ENCODE measurements around the gene CT45A9.
"Not testable (repeated sequence)": the region's sequence is repeated elsewhere in the genome, so short reads cannot be mapped to it uniquely, and the experiment has no call there.

The CT45A9 gene, protein sequence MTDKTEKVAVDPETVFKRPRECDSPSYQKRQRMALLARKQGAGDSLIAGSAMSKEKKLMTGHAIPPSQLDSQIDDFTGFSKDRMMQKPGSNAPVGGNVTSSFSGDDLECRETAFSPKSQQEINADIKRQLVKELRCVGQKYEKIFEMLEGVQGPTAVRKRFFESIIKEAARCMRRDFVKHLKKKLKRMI

DNA sequence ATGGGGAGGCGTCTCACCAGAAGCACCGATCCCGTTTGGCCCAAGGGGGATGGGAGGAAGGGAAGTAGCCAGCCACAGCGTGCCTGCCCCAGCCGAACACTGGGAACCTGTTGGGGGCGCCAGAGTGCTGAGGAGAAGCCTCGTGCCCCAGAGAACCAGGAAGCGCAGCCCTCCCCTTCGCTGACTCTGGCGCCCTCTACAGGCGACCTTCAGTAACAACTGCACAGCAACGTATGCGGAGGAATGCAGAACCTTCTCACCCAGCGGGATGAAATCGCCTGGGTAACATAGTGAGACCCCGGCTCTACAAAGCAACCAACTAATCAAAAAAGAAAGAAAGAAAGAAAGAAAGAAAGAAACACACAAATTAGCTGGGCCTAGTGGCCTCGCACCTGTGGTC lies at the start of gene CT45A9:
Gene CT45A9 (minus strand): TSS at position 101 of the 400 bp plus-strand sequence. CDS start 3,751 bp downstream, outside the sequence.
- not testable (repeated sequence) for H3K4me3 ChIP-seq (ENCODE audit: low read depth in 1 of 5, low read length in 5 of 5); H3K27me3 ChIP-seq (ENCODE audit: control insufficient read depth in 5 of 5, insufficient read depth in 4 of 5, low read length in 5 of 5); H3K9ac ChIP-seq (ENCODE audit: low read length in 5 of 5); H3K4me1 ChIP-seq (ENCODE audit: control insufficient read depth in 5 of 5, insufficient read depth in 5 of 5, low read length in 5 of 5); H3K27ac ChIP-seq (ENCODE audit: low read depth, low read length); H3K9me3 ChIP-seq (ENCODE audit: control insufficient read depth in 5 of 5, low read length in 5 of 5); H3K36me3 ChIP-seq (ENCODE audit: control insufficient read depth in 5 of 5, insufficient read depth in 5 of 5, low read length in 5 of 5)

DNA sequence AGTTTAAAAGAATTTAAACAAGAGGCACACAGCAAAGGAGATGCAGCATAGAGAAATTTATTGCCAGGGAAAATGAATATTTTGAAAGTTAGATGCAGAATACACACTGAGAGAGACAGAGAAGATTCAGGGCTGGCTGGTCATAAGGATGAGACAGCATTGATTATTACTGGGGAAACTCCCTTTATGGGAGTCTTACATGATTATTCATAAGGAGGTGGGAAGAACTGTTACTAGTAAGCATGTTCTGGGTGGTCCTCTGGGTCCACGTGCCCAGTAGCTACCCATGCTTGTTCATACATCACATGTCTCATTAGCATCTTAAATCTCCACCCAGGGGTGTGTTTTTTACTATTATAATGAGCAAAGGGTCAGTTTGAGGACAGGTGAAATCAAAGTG lies 48.9 kb upstream of the CT45A9 start:
- not testable (repeated sequence) for H3K4me1 ChIP-seq (ENCODE audit: control insufficient read depth in 5 of 5, insufficient read depth in 5 of 5, low read length in 5 of 5); H3K36me3 ChIP-seq (ENCODE audit: control insufficient read depth in 5 of 5, insufficient read depth in 5 of 5, low read length in 5 of 5); H3K9ac ChIP-seq (ENCODE audit: low read length in 5 of 5); H3K9me3 ChIP-seq (ENCODE audit: control insufficient read depth in 5 of 5, low read length in 5 of 5); H3K4me3 ChIP-seq (ENCODE audit: low read depth in 1 of 5, low read length in 5 of 5); H3K27ac ChIP-seq (ENCODE audit: low read depth, low read length)
- peaks cover 2 to 22% (median 15%) of the 10 kb centered on the region in 5 donors for H3K27me3 ChIP-seq (ENCODE audit: control insufficient read depth in 5 of 5, insufficient read depth in 4 of 5, low read length in 5 of 5)

DNA sequence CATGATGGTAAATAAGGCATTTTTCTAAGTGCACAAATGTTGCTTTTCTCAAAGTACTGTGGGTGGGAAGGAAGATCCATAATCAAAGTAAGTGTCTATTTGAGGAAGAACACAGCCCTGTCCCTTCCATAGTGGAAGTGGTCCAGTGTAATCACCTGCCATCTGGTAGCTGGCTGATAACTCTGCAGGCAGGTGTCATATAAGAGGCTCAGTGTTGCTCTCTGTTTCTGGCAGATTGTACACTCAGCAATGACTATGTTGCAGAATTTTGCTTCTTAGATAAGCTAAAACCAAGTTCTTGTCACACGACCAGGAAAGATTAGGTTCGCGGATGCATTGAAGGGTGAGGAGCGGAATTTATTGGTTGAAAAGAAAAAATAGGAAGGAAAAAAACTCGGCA lies 42.8 kb upstream of the CT45A9 start:
- no peaks in the 10 kb centered on the region for H3K36me3 ChIP-seq (ENCODE audit: control insufficient read depth in 5 of 5, insufficient read depth in 5 of 5, low read length in 5 of 5)
- H3K9me3 ChIP-seq (ENCODE audit: control insufficient read depth in 5 of 5, low read length in 5 of 5) = no peaks in the 10 kb centered on the region
- H3K9ac ChIP-seq (ENCODE audit: low read length in 5 of 5) = no peak overlapping the region
- H3K4me1 ChIP-seq (ENCODE audit: control insufficient read depth in 5 of 5, insufficient read depth in 5 of 5, low read length in 5 of 5) = no peaks in the 10 kb centered on the region
- no peak overlapping the region for H3K4me3 ChIP-seq (ENCODE audit: low read depth in 1 of 5, low read length in 5 of 5)
- peaks cover 0 to 28% (median 14%) of the 10 kb centered on the region in 5 donors for H3K27me3 ChIP-seq (ENCODE audit: control insufficient read depth in 5 of 5, insufficient read depth in 4 of 5, low read length in 5 of 5)
- H3K27ac ChIP-seq (ENCODE audit: low read depth, low read length) = no peak overlapping the region

DNA sequence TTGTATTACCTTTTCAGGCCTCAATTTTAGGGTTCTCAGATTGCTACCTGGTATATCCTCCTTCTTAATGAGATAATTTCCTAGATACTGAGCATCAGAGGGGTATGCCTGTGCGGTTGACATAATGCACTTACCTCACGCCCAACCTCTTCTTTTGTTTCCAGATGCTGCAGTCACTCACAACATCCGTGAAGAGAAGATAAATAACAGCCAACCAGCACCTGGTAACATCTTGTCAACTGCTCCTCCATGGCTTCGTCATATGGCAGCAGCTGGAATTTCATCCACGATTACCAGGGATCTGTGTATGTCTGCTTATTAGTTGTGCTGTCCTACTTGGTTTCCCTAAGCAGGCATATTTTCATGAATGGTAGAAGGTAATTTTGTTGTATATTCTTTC lies 38.6 kb upstream of the CT45A9 start:
- Histone ChIP-seq H3K4me1 (ENCODE audit: control insufficient read depth in 5 of 5, insufficient read depth in 5 of 5, low read length in 5 of 5) (no peaks in the 10 kb centered on the region), H3K9ac (ENCODE audit: low read length in 5 of 5) (no peak overlapping the region), H3K4me3 (ENCODE audit: low read depth in 1 of 5, low read length in 5 of 5) (no peak overlapping the region)

GRCh38 chrX:135893294-135893817 lies 21.7 kb upstream of the CT45A9 start, which contains the start of the genes CT45A10 and SAGE1:
CT45A10 (minus strand) TSS chrX:135893444; CDS start chrX:135885344, 8,100 bp downstream.
SAGE1 (plus strand) TSS chrX:135893716; CDS start chrX:135896243, 2,527 bp downstream.
- H3K4me3 ChIP-seq (ENCODE audit: low read depth in 1 of 5, low read length in 5 of 5) = no peak within 1 kb of the TSS
- H3K36me3 ChIP-seq (ENCODE audit: control insufficient read depth in 5 of 5, insufficient read depth in 5 of 5, low read length in 5 of 5) = no peaks in the 10 kb centered on the region
- no peaks in the 10 kb centered on the region for H3K4me1 ChIP-seq (ENCODE audit: control insufficient read depth in 5 of 5, insufficient read depth in 5 of 5, low read length in 5 of 5)
- no peak within 1 kb of the TSS for H3K27ac ChIP-seq (ENCODE audit: low read depth, low read length)
- H3K9ac ChIP-seq (ENCODE audit: low read length in 5 of 5) = no peak within 1 kb of the TSS
- peaks cover 0 to 10% (median 2%) of the 10 kb centered on the region in 5 donors for H3K9me3 ChIP-seq (ENCODE audit: control insufficient read depth in 5 of 5, low read length in 5 of 5)
- peaks cover 0 to 6% (median 0%) of the 10 kb centered on the region in 5 donors for H3K27me3 ChIP-seq (ENCODE audit: control insufficient read depth in 5 of 5, insufficient read depth in 4 of 5, low read length in 5 of 5)

More for the DNA sequence above, 38.6 kb upstream of the CT45A9 start:
- Histone ChIP-seq H3K36me3 (ENCODE audit: control insufficient read depth in 5 of 5, insufficient read depth in 5 of 5, low read length in 5 of 5) (no peaks in the 10 kb centered on the region), H3K27me3 (ENCODE audit: control insufficient read depth in 5 of 5, insufficient read depth in 4 of 5, low read length in 5 of 5) (peaks cover 0 to 17% (median 10%) of the 10 kb centered on the region in 5 donors), H3K9me3 (ENCODE audit: control insufficient read depth in 5 of 5, low read length in 5 of 5) (peaks cover 0 to 4% (median 0%) of the 10 kb centered on the region in 5 donors), H3K27ac (ENCODE audit: low read depth, low read length) (no peak overlapping the region)

DNA sequence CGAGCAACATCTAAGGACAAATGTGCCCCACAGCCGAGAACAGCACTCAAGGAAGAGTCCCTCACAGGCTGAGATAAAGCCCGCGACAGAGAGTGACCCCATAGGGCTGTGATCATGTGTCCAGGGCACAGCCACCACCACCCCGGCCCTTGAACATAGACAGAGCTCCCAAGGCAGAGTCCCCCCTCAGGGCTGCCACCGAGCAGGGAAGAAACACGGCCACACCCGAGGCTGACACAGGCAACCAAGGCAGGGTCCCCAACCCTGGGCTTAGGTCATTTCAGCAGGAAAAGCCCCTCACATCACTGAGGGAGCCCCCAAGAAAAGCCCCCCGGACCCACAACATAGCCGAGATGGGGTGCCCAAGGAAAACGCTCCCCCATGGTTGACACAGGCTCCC lies 21.2 kb upstream of the CT45A9 start:
- Histone ChIP-seq H3K36me3 (ENCODE audit: control insufficient read depth in 5 of 5, insufficient read depth in 5 of 5, low read length in 5 of 5) (no peaks in the 10 kb centered on the region), H3K9ac (ENCODE audit: low read length in 5 of 5) (no peak overlapping the region), H3K27me3 (ENCODE audit: control insufficient read depth in 5 of 5, insufficient read depth in 4 of 5, low read length in 5 of 5) (peaks cover 0 to 6% (median 0%) of the 10 kb centered on the region in 5 donors), H3K4me1 (ENCODE audit: control insufficient read depth in 5 of 5, insufficient read depth in 5 of 5, low read length in 5 of 5) (no peaks in the 10 kb centered on the region), H3K27ac (ENCODE audit: low read depth, low read length) (no peak overlapping the region), H3K4me3 (ENCODE audit: low read depth in 1 of 5, low read length in 5 of 5) (no peak overlapping the region), H3K9me3 (ENCODE audit: control insufficient read depth in 5 of 5, low read length in 5 of 5) (peaks cover 0 to 10% (median 2%) of the 10 kb centered on the region in 5 donors)

DNA sequence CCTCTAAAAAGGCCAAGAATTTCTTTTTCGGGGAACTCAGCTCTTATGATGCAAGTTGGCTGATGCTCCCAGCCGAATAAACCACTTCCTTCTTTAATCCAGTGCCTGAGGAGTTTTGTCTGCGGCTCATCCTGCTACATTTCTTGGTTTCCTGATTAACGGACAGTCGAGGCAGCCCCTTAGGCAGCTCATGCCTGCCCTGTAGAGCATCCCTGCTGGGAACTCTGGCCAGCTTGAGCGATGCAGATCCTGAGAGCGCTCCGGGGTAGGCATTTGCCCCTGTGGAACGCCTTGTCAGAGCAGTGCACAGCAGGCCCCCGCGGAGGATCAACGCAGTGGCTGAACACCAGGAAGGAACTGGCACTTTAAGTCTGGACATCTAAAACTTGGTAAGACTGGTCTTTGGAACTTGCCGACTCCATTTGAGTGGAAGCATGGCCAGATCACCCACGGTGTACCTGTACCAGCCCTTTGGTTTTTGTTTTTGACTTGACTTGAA lies 18.5 kb upstream of the CT45A9 start:
- H3K4me1 ChIP-seq (ENCODE audit: control insufficient read depth in 5 of 5, insufficient read depth in 5 of 5, low read length in 5 of 5) = no peaks in the 10 kb centered on the region
- H3K27ac ChIP-seq (ENCODE audit: low read depth, low read length) = no peak overlapping the region
- peaks cover 0 to 10% (median 2%) of the 10 kb centered on the region in 5 donors for H3K9me3 ChIP-seq (ENCODE audit: control insufficient read depth in 5 of 5, low read length in 5 of 5)
- H3K36me3 ChIP-seq (ENCODE audit: control insufficient read depth in 5 of 5, insufficient read depth in 5 of 5, low read length in 5 of 5) = no peaks in the 10 kb centered on the region
- no peak overlapping the region for H3K9ac ChIP-seq (ENCODE audit: low read length in 5 of 5)
- no peak overlapping the region for H3K4me3 ChIP-seq (ENCODE audit: low read depth in 1 of 5, low read length in 5 of 5)
- peaks cover 0 to 2% (median 0%) of the 10 kb centered on the region in 5 donors for H3K27me3 ChIP-seq (ENCODE audit: control insufficient read depth in 5 of 5, insufficient read depth in 4 of 5, low read length in 5 of 5)

DNA sequence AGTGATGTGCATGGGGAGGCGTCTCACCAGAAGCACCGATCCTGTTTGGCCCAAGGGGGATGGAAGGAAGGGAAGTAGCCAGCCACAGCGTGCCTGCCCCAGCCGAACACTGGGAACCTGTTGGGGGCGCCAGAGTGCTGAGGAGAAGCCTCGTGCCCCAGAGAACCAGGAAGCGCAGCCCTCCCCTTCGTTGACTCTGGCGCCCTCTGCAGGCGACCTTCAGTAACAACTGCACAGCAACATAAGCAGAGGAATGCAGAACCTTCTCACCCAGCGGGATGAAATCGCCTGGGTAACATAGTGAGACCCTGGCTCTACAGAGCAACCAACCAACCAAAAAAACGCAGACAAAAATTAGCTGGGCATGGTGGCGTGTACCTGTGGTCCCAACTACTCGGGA lies 17.4 kb upstream of the CT45A9 start:
- not testable (repeated sequence) for H3K9ac ChIP-seq (ENCODE audit: low read length in 5 of 5); H3K27ac ChIP-seq (ENCODE audit: low read depth, low read length); H3K36me3 ChIP-seq (ENCODE audit: control insufficient read depth in 5 of 5, insufficient read depth in 5 of 5, low read length in 5 of 5); H3K27me3 ChIP-seq (ENCODE audit: control insufficient read depth in 5 of 5, insufficient read depth in 4 of 5, low read length in 5 of 5); H3K4me1 ChIP-seq (ENCODE audit: control insufficient read depth in 5 of 5, insufficient read depth in 5 of 5, low read length in 5 of 5); H3K4me3 ChIP-seq (ENCODE audit: low read depth in 1 of 5, low read length in 5 of 5)
- H3K9me3 ChIP-seq (ENCODE audit: control insufficient read depth in 5 of 5, low read length in 5 of 5) = peaks cover 0 to 10% (median 2%) of the 10 kb centered on the region in 5 donors

GRCh38 chrX:135888230-135888629 lies 16.6 kb upstream of the CT45A9 start:
- H3K27ac ChIP-seq (ENCODE audit: low read depth, low read length); H3K36me3 ChIP-seq (ENCODE audit: control insufficient read depth in 5 of 5, insufficient read depth in 5 of 5, low read length in 5 of 5); H3K9ac ChIP-seq (ENCODE audit: low read length in 5 of 5); H3K27me3 ChIP-seq (ENCODE audit: control insufficient read depth in 5 of 5, insufficient read depth in 4 of 5, low read length in 5 of 5); H3K9me3 ChIP-seq (ENCODE audit: control insufficient read depth in 5 of 5, low read length in 5 of 5); H3K4me3 ChIP-seq (ENCODE audit: low read depth in 1 of 5, low read length in 5 of 5); H3K4me1 ChIP-seq (ENCODE audit: control insufficient read depth in 5 of 5, insufficient read depth in 5 of 5, low read length in 5 of 5): not testable (repeated sequence)

DNA sequence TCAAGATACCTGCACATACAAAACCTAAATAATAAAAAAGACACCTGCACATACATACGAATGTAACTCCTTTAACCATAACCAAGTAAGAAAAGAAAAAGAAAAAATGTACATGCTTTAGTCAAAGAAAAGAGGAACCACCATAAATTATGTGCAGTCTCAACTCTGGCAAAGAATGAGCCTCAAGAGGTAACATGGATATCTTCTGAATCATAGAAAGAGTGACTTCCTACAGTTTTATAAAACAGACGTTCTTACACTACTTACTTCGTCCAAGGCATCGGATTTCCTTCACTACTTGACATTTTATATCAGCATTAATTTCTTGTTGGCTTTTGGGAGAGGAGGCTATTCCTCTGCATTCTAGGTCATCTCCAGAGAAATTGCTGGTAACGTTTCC lies 11.1 kb upstream of the CT45A9 start:
- not testable (repeated sequence) for H3K4me3 ChIP-seq (ENCODE audit: low read depth in 1 of 5, low read length in 5 of 5); H3K27ac ChIP-seq (ENCODE audit: low read depth, low read length); H3K9ac ChIP-seq (ENCODE audit: low read length in 5 of 5); H3K4me1 ChIP-seq (ENCODE audit: control insufficient read depth in 5 of 5, insufficient read depth in 5 of 5, low read length in 5 of 5); H3K27me3 ChIP-seq (ENCODE audit: control insufficient read depth in 5 of 5, insufficient read depth in 4 of 5, low read length in 5 of 5); H3K9me3 ChIP-seq (ENCODE audit: control insufficient read depth in 5 of 5, low read length in 5 of 5); H3K36me3 ChIP-seq (ENCODE audit: control insufficient read depth in 5 of 5, insufficient read depth in 5 of 5, low read length in 5 of 5)

Data from subcutaneous abdominal adipose tissue (tissue), 5 donors.